Activated naive CD8-positive, alpha-beta T cell treated with anti-CD3 and anti-CD28 coated beads, Interleukin-2, amount 50 U/mL, for 24 hours (primary cell): ENCODE results near the gene TSHB.

Source experiments
- ATAC-seq: fragments of 150-1000 bp; cut with Tn5 transposase; one replicate; pipeline ENCODE4 v1.10.0; 2021
- DNase-seq: peaks from one replicate; pipeline ENCODE4 v3.0.0; 2021
- H3K27ac Mint-ChIP-seq: one replicate; pipeline ENCODE4 v1.8.0; 2021; ENCODE audit warnings: mild to moderate bottlenecking, mixed read lengths
- H3K27me3 Mint-ChIP-seq: one replicate; pipeline ENCODE4 v1.8.0; 2021; ENCODE audit warnings: mixed read lengths
- H3K36me3 Mint-ChIP-seq: one replicate; pipeline ENCODE4 v1.8.0; 2021; ENCODE audit warnings: low read depth, mixed read lengths
- H3K4me1 Mint-ChIP-seq: one replicate; pipeline ENCODE4 v1.8.0; 2021; ENCODE audit warnings: mixed read lengths
- H3K4me3 Mint-ChIP-seq: one replicate; pipeline ENCODE4 v1.8.0; 2021; ENCODE audit warnings: mild to moderate bottlenecking, moderate library complexity, mixed read lengths
- H3K9me3 Mint-ChIP-seq: one replicate; pipeline ENCODE4 v1.8.0; 2021; ENCODE audit warnings: mixed read lengths

TSHB gene

GRCh38 chr1:115068826-115069585 is 39.4 kb downstream of the TSHB start:
- no peaks in the 10 kb centered on the region for H3K36me3 Mint-ChIP-seq
- DNase-seq (no peak), ATAC-seq (no peak)
- no peak overlapping the region for H3K4me3 Mint-ChIP-seq
- H3K4me1 Mint-ChIP-seq = peaks cover 54% of the 10 kb centered on the region
- no peak overlapping the region for H3K27ac Mint-ChIP-seq
- no peaks in the 10 kb centered on the region for H3K9me3 Mint-ChIP-seq
- no peaks in the 10 kb centered on the region for H3K27me3 Mint-ChIP-seq

- Mint-ChIP-seq H3K9me3 (no peaks in the 10 kb centered on the region), H3K36me3 (no peaks in the 10 kb centered on the region), H3K4me1 (peaks cover 56% of the 10 kb centered on the region), H3K4me3 (no peak overlapping the region), H3K27me3 (no peaks in the 10 kb centered on the region), H3K27ac (no peak overlapping the region)
- ATAC-seq (no peak), DNase-seq (no peak)
Measured at GRCh38 chr1:115069659-115070308, 40.2 kb downstream of the TSHB start.

- Mint-ChIP-seq H3K4me1 (peaks cover 68% of the 10 kb centered on the region), H3K36me3 (no peaks in the 10 kb centered on the region), H3K27me3 (peaks cover 7% of the 10 kb centered on the region), H3K27ac (no peak overlapping the region), H3K4me3 (no peak overlapping the region), H3K9me3 (no peaks in the 10 kb centered on the region)
- DNase-seq (no peak), ATAC-seq (no peak)
Measured at GRCh38 chr1:115071012-115071664, 41.5 kb downstream of the TSHB start.

- H3K4me1 Mint-ChIP-seq = peaks cover 68% of the 10 kb centered on the region
- peak overlapping the region; percentile 81 for H3K27ac Mint-ChIP-seq
- no peaks in the 10 kb centered on the region for H3K36me3 Mint-ChIP-seq
- H3K4me3 Mint-ChIP-seq = peak overlapping the region; percentile 10
- DNase-seq = peak; percentile 36
- peaks cover 11% of the 10 kb centered on the region for H3K27me3 Mint-ChIP-seq
- no peaks in the 10 kb centered on the region for H3K9me3 Mint-ChIP-seq
- ATAC-seq = peak; percentile 82
Measured at GRCh38 chr1:115073298-115074087, 43.9 kb downstream of the TSHB start.

GRCh38 chr1:115074839-115075534 is 45.4 kb downstream of the TSHB start:
- no peak for DNase-seq
- H3K27me3 Mint-ChIP-seq = peaks cover 11% of the 10 kb centered on the region
- H3K4me3 Mint-ChIP-seq = no peak overlapping the region
- no peaks in the 10 kb centered on the region for H3K36me3 Mint-ChIP-seq
- H3K27ac Mint-ChIP-seq = peak overlapping the region; percentile 81
- ATAC-seq = peak; percentile 42
- no peaks in the 10 kb centered on the region for H3K9me3 Mint-ChIP-seq
- H3K4me1 Mint-ChIP-seq = peaks cover 58% of the 10 kb centered on the region

- peaks cover 45% of the 10 kb centered on the region for H3K4me1 Mint-ChIP-seq
- H3K36me3 Mint-ChIP-seq = no peaks in the 10 kb centered on the region
- DNase-seq = no peak
- no peaks in the 10 kb centered on the region for H3K9me3 Mint-ChIP-seq
- no peak for ATAC-seq
- no peak overlapping the region for H3K27ac Mint-ChIP-seq
- H3K27me3 Mint-ChIP-seq = peaks cover 11% of the 10 kb centered on the region
- no peak overlapping the region for H3K4me3 Mint-ChIP-seq
Measured at GRCh38 chr1:115076384-115076915, 46.8 kb downstream of the TSHB start.

GRCh38 chr1:115077286-115077983 is 47.8 kb downstream of the TSHB start:
- peaks cover 35% of the 10 kb centered on the region for H3K4me1 Mint-ChIP-seq
- ATAC-seq = no peak
- no peaks in the 10 kb centered on the region for H3K36me3 Mint-ChIP-seq
- no peak overlapping the region for H3K27ac Mint-ChIP-seq
- DNase-seq = no peak
- H3K9me3 Mint-ChIP-seq = no peaks in the 10 kb centered on the region
- H3K4me3 Mint-ChIP-seq = no peak overlapping the region
- H3K27me3 Mint-ChIP-seq = peaks cover 11% of the 10 kb centered on the region

- ATAC-seq = no peak
- Mint-ChIP-seq H3K27me3 (peaks cover 11% of the 10 kb centered on the region), H3K9me3 (no peaks in the 10 kb centered on the region), H3K4me1 (peaks cover 30% of the 10 kb centered on the region), H3K27ac (no peak overlapping the region), H3K4me3 (no peak overlapping the region), H3K36me3 (no peaks in the 10 kb centered on the region)
- DNase-seq = no peak
Measured at GRCh38 chr1:115077984-115078330, 48.3 kb downstream of the TSHB start.

- Mint-ChIP-seq H3K27ac (no peak overlapping the region), H3K27me3 (peaks cover 11% of the 10 kb centered on the region), H3K4me1 (peaks cover 22% of the 10 kb centered on the region), H3K36me3 (no peaks in the 10 kb centered on the region), H3K9me3 (no peaks in the 10 kb centered on the region), H3K4me3 (no peak overlapping the region)
- ATAC-seq = no peak
- no peak for DNase-seq
Measured at GRCh38 chr1:115078708-115079107, 49.1 kb downstream of the TSHB start.

- Mint-ChIP-seq H3K27ac (no peak overlapping the region), H3K9me3 (no peaks in the 10 kb centered on the region), H3K27me3 (no peaks in the 10 kb centered on the region), H3K36me3 (no peaks in the 10 kb centered on the region), H3K4me3 (no peak overlapping the region), H3K4me1 (peaks cover 13% of the 10 kb centered on the region)
- DNase-seq (no peak), ATAC-seq (no peak)
Measured at GRCh38 chr1:115082949-115083348, 53.3 kb downstream of the TSHB start.
